H9 (cell line): ENCODE data around the gene GREB1L. TPM values are rescaled to one million over a fixed set of nuclear protein-coding genes. Genes with fewer than 3 reads are reported as not detected.

Experiments
- DNase-seq: peaks from one replicate; pipeline ENCODE4 v3.0.0-alpha.2; 2017
- H2AFZ ChIP-seq: one replicate; pipeline ENCODE4 v1.6.1; 2013; ENCODE audit warnings: mild to moderate bottlenecking, low read length, control low read depth, moderate library complexity
- H2AK5ac ChIP-seq: 2 replicates; pipeline ENCODE4 v1.6.1; 2013; ENCODE audit warnings: low read length, control low read depth, mixed read lengths; ENCODE audit not compliant: insufficient read length
- H2BK120ac ChIP-seq: one replicate; pipeline ENCODE4 v1.6.1; 2013; ENCODE audit warnings: low read depth, mild to moderate bottlenecking, low read length, control low read depth, inconsistent platforms; ENCODE audit not compliant: poor library complexity, severe bottlenecking
- H2BK12ac ChIP-seq: 2 replicates; pipeline ENCODE4 v1.6.1; 2013; ENCODE audit warnings: low read length, control low read depth, mixed read lengths, low read depth; ENCODE audit not compliant: insufficient read length
- H2BK15ac ChIP-seq: 2 replicates; pipeline ENCODE4 v1.6.1; 2013; ENCODE audit warnings: low read depth, low read length, control low read depth
- H2BK20ac ChIP-seq: one replicate; pipeline ENCODE4 v1.6.1; 2013; ENCODE audit warnings: low read depth, mild to moderate bottlenecking, low read length, control low read depth, inconsistent platforms; ENCODE audit not compliant: poor library complexity, severe bottlenecking
- H2BK5ac ChIP-seq: 2 replicates; pipeline ENCODE4 v1.6.1; 2013; ENCODE audit warnings: low read length, control low read depth, mixed read lengths; ENCODE audit not compliant: insufficient read length
- H3K14ac ChIP-seq: 2 replicates; pipeline ENCODE4 v1.6.1; 2013; ENCODE audit warnings: low read length, control low read depth; ENCODE audit not compliant: insufficient read depth
- H3K18ac ChIP-seq: 2 replicates; pipeline ENCODE4 v1.6.1; 2013; ENCODE audit warnings: low read depth, mild to moderate bottlenecking, mixed read lengths, low read length, control low read depth; ENCODE audit not compliant: insufficient read length
- H3K23ac ChIP-seq: 2 replicates; pipeline ENCODE4 v1.6.1; 2013; ENCODE audit warnings: low read length, control low read depth, mixed read lengths, low read depth; ENCODE audit not compliant: insufficient read length
- H3K23me2 ChIP-seq: 2 replicates; pipeline ENCODE4 v1.6.1; 2013; ENCODE audit warnings: low read depth, mild to moderate bottlenecking, mixed read lengths, low read length, control low read depth; ENCODE audit not compliant: insufficient read length, poor library complexity, severe bottlenecking
- H3K27ac ChIP-seq: 2 replicates; pipeline ENCODE4 v1.5.1; 2013; ENCODE audit warnings: low read length, control low read depth, mixed read lengths, low read depth; ENCODE audit not compliant: insufficient read length
- H3K27me3 ChIP-seq: 2 replicates; pipeline ENCODE4 v1.6.1; 2013; ENCODE audit warnings: low read length, control low read depth, inconsistent platforms; ENCODE audit not compliant: insufficient read depth
- H3K4ac ChIP-seq: 2 replicates; pipeline ENCODE4 v1.6.1; 2013; ENCODE audit warnings: low read depth, mild to moderate bottlenecking, control low read depth, inconsistent platforms, low read length, moderate library complexity
- H3K4me1 ChIP-seq: 2 replicates; pipeline ENCODE4 v1.6.1; 2013; ENCODE audit warnings: low read length, control low read depth, inconsistent platforms; ENCODE audit not compliant: insufficient read depth
- H3K4me2 ChIP-seq: 2 replicates; pipeline ENCODE4 v1.6.1; 2013; ENCODE audit warnings: low read length, control low read depth, mixed read lengths; ENCODE audit not compliant: insufficient read length, insufficient read depth
- H3K56ac ChIP-seq: 2 replicates; pipeline ENCODE4 v1.6.1; 2013; ENCODE audit warnings: low read depth, mild to moderate bottlenecking, mixed read lengths, low read length, control low read depth; ENCODE audit not compliant: insufficient read length
- H3K79me1 ChIP-seq: 2 replicates; pipeline ENCODE4 v1.6.1; 2013; ENCODE audit warnings: low read depth, mild to moderate bottlenecking, moderate library complexity, low read length, control low read depth, inconsistent platforms; ENCODE audit not compliant: insufficient read depth, poor library complexity, severe bottlenecking
- H3K79me2 ChIP-seq: 2 replicates; pipeline ENCODE4 v1.6.1; 2013; ENCODE audit warnings: low read length, control low read depth, inconsistent platforms; ENCODE audit not compliant: insufficient read depth
- H3K9ac ChIP-seq: 2 replicates; pipeline ENCODE4 v1.6.1; 2013; ENCODE audit warnings: low read length, control low read depth, mixed read lengths; ENCODE audit not compliant: insufficient read length; ENCODE audit errors: extremely low read depth
- H3K9me3 ChIP-seq: one replicate; pipeline ENCODE4 v1.6.1; 2013; ENCODE audit warnings: low read depth, low read length, inconsistent platforms; ENCODE audit not compliant: control insufficient read depth
- H3T11ph ChIP-seq: one replicate; pipeline ENCODE4 v1.6.1; 2013; ENCODE audit warnings: mild to moderate bottlenecking, low read length, control low read depth, inconsistent platforms
- H4K20me1 ChIP-seq: one replicate; pipeline ENCODE4 v1.6.1; 2013; ENCODE audit not compliant: control insufficient read depth, insufficient read length, insufficient read depth
- H4K5ac ChIP-seq: 2 replicates; pipeline ENCODE4 v1.6.1; 2013; ENCODE audit warnings: low read depth, mild to moderate bottlenecking, mixed read lengths, low read length, control low read depth; ENCODE audit not compliant: insufficient read length
- H4K8ac ChIP-seq: replicated peaks from 2 replicates; pipeline ENCODE4 v1.6.1; 2013; ENCODE audit warnings: low read length, control low read depth, mixed read lengths, low read depth; ENCODE audit not compliant: insufficient read length
- H4K91ac ChIP-seq: 2 replicates; pipeline ENCODE4 v1.6.1; 2013; ENCODE audit warnings: low read depth, mild to moderate bottlenecking, moderate library complexity, mixed read lengths, low read length, control low read depth; ENCODE audit not compliant: insufficient read length
- H3K27ac Mint-ChIP-seq, 3 experiments: 2 replicates in 2 of 3; 3 replicates in 1 of 3; pipeline ENCODE4 v1.8.0; 2020 to 2021; ENCODE audit warnings: mixed read lengths in 3 of 3, mild to moderate bottlenecking in 1 of 3, moderate library complexity in 1 of 3
- H3K27me3 Mint-ChIP-seq: 2 replicates; pipeline ENCODE4 v1.8.0; 2021; ENCODE audit warnings: low read depth, mild to moderate bottlenecking, moderate library complexity, mixed read lengths
- H3K36me3 Mint-ChIP-seq, 3 experiments: 2 replicates in 2 of 3; 3 replicates in 1 of 3; pipeline ENCODE4 v1.8.0; 2020 to 2021; ENCODE audit warnings: low read depth in 3 of 3, mixed read lengths in 3 of 3; ENCODE audit not compliant: insufficient read depth in 1 of 3
- H3K4me1 Mint-ChIP-seq, 2 experiments: 2 replicates each; pipeline ENCODE4 v1.8.0; 2020; ENCODE audit warnings: mixed read lengths in 2 of 2
- H3K4me3 Mint-ChIP-seq, 2 experiments: 2 replicates in 1 of 2; 3 replicates in 1 of 2; pipeline ENCODE4 v1.8.0; 2020 to 2021; ENCODE audit warnings: mild to moderate bottlenecking in 2 of 2, mixed read lengths in 2 of 2, moderate library complexity in 1 of 2
- H3K9me3 Mint-ChIP-seq, 2 experiments: 2 replicates in 1 of 2; 3 replicates in 1 of 2; pipeline ENCODE4 v1.8.0; 2020; ENCODE audit warnings: mild to moderate bottlenecking in 2 of 2, mixed read lengths in 2 of 2, moderate library complexity in 1 of 2
- WGBS: extraction: QIAGEN DNeasy Blood & Tissue Kit; methylation state at CpG from one replicate; pipeline ENCODE4 v1.1.7; 2013; ENCODE audit warnings: missing lambda C conversion rate, low lambda C conversion rate, mixed read lengths; ENCODE audit not compliant: insufficient read length; ENCODE audit errors: extremely low coverage; 5-methylcytosine and 5-hydroxymethylcytosine counted together
- long read RNA-seq: library from polyadenylated mRNA; unstranded; transcript quantifications from one replicate; pipeline ENCODE4 v2.0.0, GENCODE V29; 2020
- total RNA-seq: library from RNA; stranded (reverse); gene quantifications from 2 replicates; pipeline ENCODE4 v1.2.1, GENCODE V29; 2021
- TF ChIP-seq, protein P1 (sequence below): fragments of 200-600 bp; sonication (generic); conservative IDR thresholded peaks from 3 replicates; pipeline ENCODE4 v1.8.0; 2021; ENCODE audit warnings: antibody characterized with exemption, mild to moderate bottlenecking

The GREB1L gene
- total RNA-seq = 2.1 and 2.7 TPM in 2 replicates
- long read RNA-seq, partial matches to known transcripts = 1 of 2 reads
- long read RNA-seq, other reads (novel, unspliced or antisense) = 1 of 2 reads

DNA sequence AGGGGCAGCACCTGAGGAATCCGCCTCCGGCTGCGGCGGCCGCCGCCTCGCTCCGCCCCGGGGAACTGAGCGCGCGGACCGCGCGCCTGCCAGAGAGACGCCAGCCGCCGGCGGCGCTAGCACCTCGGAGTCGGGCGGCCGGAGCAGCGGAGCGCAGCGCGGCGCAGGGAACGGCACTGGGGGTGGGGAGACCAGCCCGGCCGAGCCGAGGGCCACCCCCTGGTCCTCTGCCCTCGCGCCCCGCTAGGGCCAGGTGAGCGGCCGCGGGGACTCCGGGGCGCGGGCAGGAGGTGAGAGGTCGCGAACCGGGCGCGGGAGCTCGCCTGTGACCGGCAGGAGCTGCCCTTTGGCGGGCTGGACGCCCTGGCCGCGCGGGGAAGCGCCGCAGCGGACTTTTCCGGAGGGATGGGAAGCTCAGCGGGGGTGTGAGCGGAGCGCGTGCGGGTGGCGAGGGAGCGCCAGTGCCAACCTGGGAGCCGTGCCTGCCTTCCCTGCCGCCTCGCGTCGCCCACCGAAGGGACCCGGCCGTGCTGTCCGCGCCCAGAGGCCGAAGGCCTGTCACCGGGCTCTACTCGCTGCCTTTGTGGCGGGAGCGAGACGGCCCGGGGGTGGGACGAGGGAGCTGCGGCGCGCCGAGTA, at the start of gene GREB1L:
Gene GREB1L (plus strand): TSS at position 92 of the 639 bp plus-strand sequence. CDS start 141,287 bp downstream, outside the sequence.
- H2BK20ac ChIP-seq = no peak within 1 kb of the TSS
- DNase-seq = peak; percentile 74
- peak within 1 kb of the TSS; percentile 61 to 81 for H3K4me3 Mint-ChIP-seq
- H3K9ac ChIP-seq = no peak within 1 kb of the TSS
- no peak within 1 kb of the TSS for H4K8ac ChIP-seq
- no peaks in the 10 kb centered on the region; a peak in 1 of 7 replicates for H3K36me3 Mint-ChIP-seq
- no peak within 1 kb of the TSS for H2BK15ac ChIP-seq
- no peak within 1 kb of the TSS for H3K23ac ChIP-seq
- no peaks in the 10 kb centered on the region for H3K79me2 ChIP-seq
- H3K56ac ChIP-seq = no peak within 1 kb of the TSS
- H2BK12ac ChIP-seq = no peak within 1 kb of the TSS
- H4K20me1 ChIP-seq = no peaks in the 10 kb centered on the region
- peak within 1 kb of the TSS; percentile 56 for H3K4me2 ChIP-seq
- no peak within 1 kb of the TSS for H3K4ac ChIP-seq
- H3K23me2 ChIP-seq = peaks cover 10% of the 10 kb centered on the region
- no peak within 1 kb of the TSS for H2AK5ac ChIP-seq
- no peaks in the 10 kb centered on the region for H3K79me1 ChIP-seq
- no peak within 1 kb of the TSS for H3K27ac ChIP-seq
- no peaks in the 10 kb centered on the region; a peak in 1 of 5 replicates for H3K9me3 Mint-ChIP-seq
- H3K27me3 Mint-ChIP-seq = peaks cover 95% of the 10 kb centered on the region
- no peak within 1 kb of the TSS for H3K14ac ChIP-seq
- no CpG with 5 or more reads among the region's 87 CpGs for WGBS
- no peaks in the 10 kb centered on the region for H3K4me1 ChIP-seq
- peaks cover 46% of the 10 kb centered on the region for H3K27me3 ChIP-seq
- H3K18ac ChIP-seq = no peak within 1 kb of the TSS
- H2AFZ ChIP-seq = no peak within 1 kb of the TSS
- H3K9me3 ChIP-seq = no peaks in the 10 kb centered on the region
- H2BK120ac ChIP-seq = no peak within 1 kb of the TSS
- peaks cover 14 to 38% of the 10 kb centered on the region in 2 experiments for H3K4me1 Mint-ChIP-seq
- H3K27ac Mint-ChIP-seq = peak within 1 kb of the TSS in 1 of 3 experiments; percentile 65; a peak in 1 of 7 replicates
- no peak within 1 kb of the TSS for H4K91ac ChIP-seq
- H2BK5ac ChIP-seq = no peak within 1 kb of the TSS
- no peak within 1 kb of the TSS for H4K5ac ChIP-seq
- H3T11ph ChIP-seq = no peak within 1 kb of the TSS
- TF ChIP-seq, protein P1, sequence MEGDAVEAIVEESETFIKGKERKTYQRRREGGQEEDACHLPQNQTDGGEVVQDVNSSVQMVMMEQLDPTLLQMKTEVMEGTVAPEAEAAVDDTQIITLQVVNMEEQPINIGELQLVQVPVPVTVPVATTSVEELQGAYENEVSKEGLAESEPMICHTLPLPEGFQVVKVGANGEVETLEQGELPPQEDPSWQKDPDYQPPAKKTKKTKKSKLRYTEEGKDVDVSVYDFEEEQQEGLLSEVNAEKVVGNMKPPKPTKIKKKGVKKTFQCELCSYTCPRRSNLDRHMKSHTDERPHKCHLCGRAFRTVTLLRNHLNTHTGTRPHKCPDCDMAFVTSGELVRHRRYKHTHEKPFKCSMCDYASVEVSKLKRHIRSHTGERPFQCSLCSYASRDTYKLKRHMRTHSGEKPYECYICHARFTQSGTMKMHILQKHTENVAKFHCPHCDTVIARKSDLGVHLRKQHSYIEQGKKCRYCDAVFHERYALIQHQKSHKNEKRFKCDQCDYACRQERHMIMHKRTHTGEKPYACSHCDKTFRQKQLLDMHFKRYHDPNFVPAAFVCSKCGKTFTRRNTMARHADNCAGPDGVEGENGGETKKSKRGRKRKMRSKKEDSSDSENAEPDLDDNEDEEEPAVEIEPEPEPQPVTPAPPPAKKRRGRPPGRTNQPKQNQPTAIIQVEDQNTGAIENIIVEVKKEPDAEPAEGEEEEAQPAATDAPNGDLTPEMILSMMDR = peak; percentile 57
